OCI-LY7 (cell line): Measurements from ENCODE around the gene SMC6. TPM values are rescaled to one million over a fixed set of nuclear protein-coding genes. Genes with fewer than 3 reads are reported as not detected.

Experiments
- BruUV-seq: library from RNA; stranded (reverse); fragments of 400-500 nt; replicated peaks from 2 replicates; lab custom pipeline; 2021; lab: Mats Ljungman, UMichigan
- CTCF ChIA-PET: fragments of 300-600 bp; sonication (Branson Sonifier 250); formaldehyde crosslinking; loops from one replicate; lab custom pipeline; 2022; ENCODE audit warnings: antibody characterized with exemption; ENCODE audit not compliant: unreplicated experiment; lab: Charles Lee
- POLR2A ChIA-PET: fragments of 300-600 bp; sonication (Branson Sonifier 250); formaldehyde crosslinking; loops from one replicate; lab custom pipeline; 2022; ENCODE audit warnings: antibody characterized with exemption; lab: Charles Lee
- DNase-seq: peaks from one replicate; pipeline ENCODE4 v3.0.0-alpha.2; 2015; ENCODE audit warnings: low spot score
- H2AFZ ChIP-seq: fragments of 200-600 bp; sonication (generic), shearing (Covaris generic); 2 replicates; pipeline ENCODE4 v1.6.1; 2014; ENCODE audit warnings: mild to moderate bottlenecking, antibody characterized with exemption, low read length, moderate library complexity
- H3K27ac ChIP-seq: fragments of 200-600 bp; sonication (generic); 2 replicates; pipeline ENCODE4 v1.5.1; 2014; ENCODE audit warnings: mixed run types, low read depth, mild to moderate bottlenecking, moderate library complexity, low read length, inconsistent platforms; ENCODE audit not compliant: poor library complexity, severe bottlenecking
- H3K36me3 ChIP-seq: fragments of 200-600 bp; sonication (generic); 2 replicates; pipeline ENCODE4 v1.6.1; 2014; ENCODE audit warnings: mild to moderate bottlenecking, antibody characterized with exemption, low read length, moderate library complexity, mixed read lengths; ENCODE audit not compliant: insufficient read depth
- H3K4me1 ChIP-seq: fragments of 200-600 bp; sonication (generic); 2 replicates; pipeline ENCODE4 v1.5.1; 2014; ENCODE audit warnings: mild to moderate bottlenecking, low read length; ENCODE audit not compliant: insufficient read depth, poor library complexity, severe bottlenecking
- H3K4me2 ChIP-seq: fragments of 200-600 bp; sonication (generic); 2 replicates; pipeline ENCODE4 v1.6.1; 2014; ENCODE audit warnings: mild to moderate bottlenecking, low read length
- H3K4me3 ChIP-seq: fragments of 200-600 bp; sonication (generic); 2 replicates; pipeline ENCODE4 v1.5.1; 2014; ENCODE audit warnings: mild to moderate bottlenecking, low read depth, low read length; ENCODE audit not compliant: poor library complexity, severe bottlenecking
- H3K79me2 ChIP-seq: fragments of 200-600 bp; sonication (generic); 2 replicates; pipeline ENCODE4 v1.6.1; 2016; ENCODE audit warnings: low read depth, mild to moderate bottlenecking, low read length, moderate library complexity, mixed read lengths; ENCODE audit not compliant: insufficient read depth
- H3K9me2 ChIP-seq: fragments of 200-600 bp; sonication (generic); 2 replicates; pipeline ENCODE4 v1.6.1; 2016; ENCODE audit warnings: mild to moderate bottlenecking, low read length, mixed read lengths; ENCODE audit not compliant: insufficient read depth
- H3K9me3 ChIP-seq: fragments of 200-600 bp; sonication (generic); 2 replicates; pipeline ENCODE4 v1.6.1; 2014; ENCODE audit warnings: mild to moderate bottlenecking, mixed run types, low read length, mixed read lengths
- H4K20me1 ChIP-seq: fragments of 200-600 bp; sonication (generic); 2 replicates; pipeline ENCODE4 v1.6.1; 2014; ENCODE audit warnings: mild to moderate bottlenecking, antibody characterized with exemption, low read length, moderate library complexity, mixed read lengths; ENCODE audit not compliant: insufficient read depth
- CTCF ChIP-seq: fragments of 200-600 bp; sonication (generic); conservative IDR thresholded peaks from 2 replicates; pipeline ENCODE4 v1.5.1; 2014; ENCODE audit warnings: mild to moderate bottlenecking, antibody characterized with exemption, low read length, moderate library complexity, mixed read lengths
- EZH2phosphoT487 ChIP-seq: fragments of 200-600 bp; sonication (generic); IDR thresholded peaks from 2 replicates; pipeline ENCODE4 v1.6.1; 2018; ENCODE audit warnings: low read depth, borderline replicate concordance, mild to moderate bottlenecking, mixed run types, antibody characterized with exemption, low read length, moderate library complexity, mixed read lengths
- intact Hi-C: fragments of 100-400 bp; cut with micrococcal nuclease; formaldehyde crosslinking; loops from one replicate; pipeline ENCODE4 v1.10.0; 2022; ENCODE audit not compliant: unreplicated experiment
- total RNA-seq, 2 experiments: library from RNA; depleted of rRNA in 1 of 2; stranded (reverse); fragments of >200 nt in 1 of 2; shearing (Covaris generic) in 1 of 2; gene quantifications; 2 replicates each; pipeline ENCODE4 v1.2.3, GENCODE V29; 2014 to 2022

The SMC6 gene
- total RNA-seq, 2 experiments from 2014 or later = 37.0 to 62.4 TPM

- peaks cover 90% of the 10 kb centered on the region for H3K79me2 ChIP-seq
- H3K4me1 ChIP-seq = peaks cover 52% of the 10 kb centered on the region
- peak overlapping the region; percentile 89 for H3K27ac ChIP-seq
- H3K9me3 ChIP-seq = no peaks in the 10 kb centered on the region
- ChIA-PET CTCF (interaction anchor here (0.7 kb wide), 1 partner anchor 46 kb away, joined by 3 read pairs; no protein-coding TSS in a partner anchor), POLR2A (interaction anchor here (0.6 to 1.2 kb wide), 14 partner anchors 10 to 1126 kb away, joined by 3 to 7 read pairs (median 4); no protein-coding TSS in a partner anchor)
- H3K9me2 ChIP-seq = no peaks in the 10 kb centered on the region
- H2AFZ ChIP-seq = peak overlapping the region; percentile 30; the same call in 1 of the 2 replicates
- intact Hi-C loops = loop anchor here (2.0 to 10.0 kb wide), 5 partner anchors 34 to 1126 kb away; partner anchors contain the start of gene RAD51AP2
- peaks cover 37% of the 10 kb centered on the region for H4K20me1 ChIP-seq
- H3K4me3 ChIP-seq = peak overlapping the region; percentile 98
- no TSS peak for BruUV-seq
- peak overlapping the region; percentile 88 for H3K4me2 ChIP-seq
- peaks cover 31% of the 10 kb centered on the region for H3K36me3 ChIP-seq
- no peak for TF ChIP-seq CTCF
- TF ChIP-seq EZH2phosphoT487 = no peak
- peak; percentile 85 for DNase-seq
Observed at GRCh38 chr2:17752892-17753802, 463 bp downstream of the SMC6 start.

GRCh38 chr2:17752246-17752645, 1.4 kb downstream of the SMC6 start:
- Histone ChIP-seq H3K79me2 (peaks cover 87% of the 10 kb centered on the region), H3K9me2 (no peaks in the 10 kb centered on the region), H2AFZ (peak overlapping the region; percentile 30; the same call in 1 of the 2 replicates), H3K9me3 (no peaks in the 10 kb centered on the region), H3K4me1 (peaks cover 44% of the 10 kb centered on the region), H3K36me3 (peaks cover 32% of the 10 kb centered on the region), H3K4me2 (peak overlapping the region; percentile 88), H4K20me1 (peaks cover 28% of the 10 kb centered on the region), H3K4me3 (peak overlapping the region; percentile 98), H3K27ac (peak overlapping the region; percentile 89)
- peak; percentile 68 for DNase-seq
- ChIA-PET CTCF (no interaction called here), POLR2A (interaction anchor here (0.9 to 1.4 kb wide), 5 partner anchors 8 to 23 kb away, joined by 3 to 9 read pairs (median 4); no protein-coding TSS in a partner anchor)
- BruUV-seq = no TSS peak
- intact Hi-C loops = loop anchor here (2.0 to 10.0 kb wide), 5 partner anchors 33 to 1125 kb away; partner anchors contain the start of gene RAD51AP2
- TF ChIP-seq EZH2phosphoT487 = no peak
- no peak for TF ChIP-seq CTCF
